DLD1 (cell line): ENCODE results near the gene THAP12.

Experiments used
- in situ Hi-C: cut with HindIII; loops from 2 replicates; pipeline ENCODE4 v1.10.0; 2017; ENCODE audit warnings: low sequenced_read_pairs

Gene THAP12

DNA sequence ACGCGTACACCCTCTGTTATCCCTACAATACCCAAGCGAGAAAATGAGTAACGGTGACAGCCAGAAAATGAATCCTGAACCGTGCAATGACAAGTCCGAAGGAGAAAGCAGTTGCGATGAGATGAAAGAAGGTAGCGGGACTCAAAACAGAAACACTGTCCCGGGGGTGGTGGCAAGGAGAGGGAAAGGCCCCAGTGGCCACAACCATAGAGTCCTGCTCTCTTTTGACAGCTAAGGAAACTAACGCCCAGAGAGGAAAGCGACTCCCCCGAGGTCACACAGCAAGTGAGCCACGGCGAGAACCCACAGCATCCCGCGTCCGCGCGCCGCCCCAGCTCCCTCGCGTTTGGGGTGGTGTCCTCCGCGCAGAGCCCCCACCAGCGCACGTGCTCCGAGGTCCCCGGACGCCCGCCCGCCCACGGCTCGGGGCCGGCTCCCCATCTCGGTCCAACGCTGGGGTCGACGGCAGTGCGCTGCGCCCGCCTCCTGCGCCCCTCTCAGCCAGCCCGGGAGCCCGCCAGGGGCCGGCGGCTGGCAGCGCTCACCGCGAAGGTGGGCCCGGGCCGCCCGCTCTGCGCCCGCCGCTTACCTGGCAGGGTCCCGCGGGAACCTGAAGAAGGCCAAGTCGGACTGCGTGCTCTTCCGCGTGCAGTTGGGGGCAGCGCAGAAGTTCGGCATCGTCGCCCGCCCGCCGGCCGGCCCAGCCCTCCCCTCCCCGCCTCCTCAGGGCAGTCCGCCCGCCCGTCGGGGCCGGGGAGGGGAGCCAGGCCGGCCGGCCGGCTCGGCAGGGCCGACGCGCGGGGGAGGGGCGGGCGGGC is 564 bp downstream of the THAP12 start:
- in situ Hi-C loops = no loop called here

DNA sequence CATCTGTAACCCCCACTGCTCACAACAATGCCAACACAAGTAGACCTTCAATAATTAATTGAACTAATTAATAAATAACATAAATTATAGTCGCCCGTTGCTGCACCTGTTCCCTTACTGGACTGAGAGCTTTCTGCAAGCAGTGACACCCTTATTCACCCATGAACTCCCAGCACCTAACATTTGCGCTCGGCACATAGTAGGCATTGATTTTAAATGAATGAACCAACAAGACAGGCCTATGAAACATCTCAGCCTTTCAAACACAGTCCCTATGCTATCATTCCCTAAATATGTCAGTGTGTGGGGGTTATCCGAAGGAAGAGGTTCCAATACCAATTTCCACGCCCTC is 1.1 kb downstream of the THAP12 start:
- in situ Hi-C loops = no loop called here

DNA sequence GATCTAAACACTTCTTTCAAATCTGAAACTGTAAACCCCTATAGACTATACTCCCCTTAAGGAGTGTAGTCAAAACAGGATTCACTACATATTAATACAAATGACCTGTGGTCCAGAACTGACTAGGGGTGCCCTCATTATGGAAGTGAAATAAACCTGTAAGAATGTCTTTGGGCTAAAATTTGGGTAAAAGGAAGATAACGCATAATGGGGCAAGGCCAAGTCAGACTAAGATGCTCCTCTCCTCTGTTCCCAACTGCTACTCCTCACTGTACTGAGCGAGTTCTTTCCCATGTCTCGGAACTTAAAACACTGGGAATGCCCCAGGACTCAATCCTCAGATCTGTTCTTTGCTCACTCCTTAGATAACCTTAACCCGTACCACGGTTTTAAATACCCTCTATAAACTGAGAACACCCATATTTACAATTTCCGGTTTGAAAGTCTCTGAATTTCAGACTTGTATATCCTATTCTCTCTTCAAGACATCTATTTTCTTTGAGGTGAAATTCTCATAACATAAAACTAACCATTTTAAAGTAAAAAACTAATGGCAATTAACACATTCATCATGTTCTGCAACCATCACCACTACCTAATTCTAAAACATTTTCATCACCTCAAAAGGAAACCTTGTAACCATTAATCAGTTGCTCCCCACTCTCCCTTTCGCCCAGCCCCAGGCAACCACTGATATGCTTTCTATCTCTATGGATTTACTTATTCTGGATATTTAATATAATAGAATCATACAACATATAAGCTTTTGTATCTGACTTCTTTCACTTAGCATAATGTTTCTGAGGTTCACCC is 4.0 kb downstream of the THAP12 start:
- in situ Hi-C loops = no loop called here

GRCh38 chr11:76371170-76371569 is 9.8 kb downstream of the THAP12 start:
- in situ Hi-C loops = no loop called here

DNA sequence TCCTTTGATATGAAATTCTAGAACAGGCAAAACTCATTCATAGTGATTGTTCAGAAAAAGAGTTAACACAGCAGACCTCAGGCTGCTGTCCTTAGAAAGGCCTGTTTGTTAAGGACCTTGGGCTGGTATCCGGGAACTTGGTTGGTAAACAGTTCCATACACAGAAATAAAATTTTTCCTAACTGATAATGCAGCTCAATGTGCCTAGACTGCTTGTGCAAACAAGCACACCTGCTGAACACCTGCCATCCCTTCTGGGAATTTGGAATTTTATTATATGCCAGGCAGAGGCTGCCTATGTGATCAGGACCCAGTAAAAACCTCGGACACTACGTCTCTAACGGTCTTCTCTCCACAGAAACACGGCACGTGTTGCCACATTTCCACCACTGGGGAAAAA is 11.5 kb downstream of the THAP12 start:
- in situ Hi-C loops = no loop called here

GRCh38 chr11:76368490-76368889 is 12.4 kb downstream of the THAP12 start:
- in situ Hi-C loops = no loop called here

GRCh38 chr11:76365038-76365679 is 15.8 kb downstream of the THAP12 start:
- in situ Hi-C loops = no loop called here

DNA sequence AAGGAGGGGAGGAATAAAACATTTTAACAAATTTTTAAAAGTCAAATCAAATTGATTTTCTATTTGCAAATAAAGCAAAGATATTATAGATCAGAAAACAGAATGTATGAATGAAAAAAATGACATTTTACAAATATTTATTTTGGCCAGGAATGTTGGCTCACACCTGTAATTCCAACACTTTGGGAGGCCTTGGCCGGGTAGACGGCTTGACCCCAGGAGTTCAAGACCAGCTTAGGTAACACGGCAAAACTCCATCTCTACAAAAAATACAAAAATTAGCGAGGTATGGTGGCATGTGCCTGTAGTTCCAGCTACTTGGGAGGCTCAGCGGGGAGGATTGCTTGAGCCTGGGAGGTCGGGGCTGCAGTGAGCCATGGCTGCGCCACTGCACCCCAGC is 18.2 kb downstream of the THAP12 start:
- in situ Hi-C loops = no loop called here

DNA sequence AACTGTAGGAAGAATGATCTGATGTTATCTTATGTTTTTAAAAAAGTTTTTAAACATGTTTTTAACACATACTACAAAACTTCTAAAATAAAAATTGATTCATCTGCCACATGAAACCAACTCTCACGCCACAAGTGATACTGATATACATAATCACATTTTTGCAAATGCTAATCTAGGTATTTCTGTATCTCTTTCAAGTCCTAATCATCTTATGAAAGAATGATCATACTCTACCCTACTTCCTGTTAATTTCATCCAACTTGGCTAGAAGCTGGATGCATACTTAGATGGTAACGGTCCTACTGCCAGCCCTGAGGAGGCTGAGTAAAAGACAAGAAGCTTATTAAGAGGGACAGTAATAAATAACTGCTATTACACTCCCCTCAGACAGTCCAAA is 19.2 kb downstream of the THAP12 start:
- in situ Hi-C loops = no loop called here

GRCh38 chr11:76361374-76361773 is 19.6 kb downstream of the THAP12 start:
- in situ Hi-C loops = no loop called here

DNA sequence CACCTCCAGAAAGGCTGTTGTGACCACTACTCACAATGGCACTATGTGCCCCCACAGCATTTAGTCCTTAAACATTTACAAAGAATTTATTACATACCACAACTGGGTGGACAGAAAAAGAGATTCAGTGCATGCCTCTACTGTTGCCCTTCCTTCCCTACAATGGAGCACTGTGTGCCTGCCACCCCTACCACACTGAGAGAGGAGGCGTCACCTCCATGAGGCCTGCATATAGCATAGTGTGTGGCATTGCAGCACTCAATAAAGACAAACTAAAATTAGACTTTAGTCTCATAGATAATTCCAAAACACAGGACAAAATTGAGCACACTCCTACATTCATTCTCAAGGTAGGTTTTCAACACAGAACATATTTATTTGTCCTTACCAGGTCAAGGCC is 25.8 kb downstream of the THAP12 start:
- in situ Hi-C loops = no loop called here

GRCh38 chr11:76348348-76348747 is 32.6 kb downstream of the THAP12 start:
- in situ Hi-C loops = no loop called here

DNA sequence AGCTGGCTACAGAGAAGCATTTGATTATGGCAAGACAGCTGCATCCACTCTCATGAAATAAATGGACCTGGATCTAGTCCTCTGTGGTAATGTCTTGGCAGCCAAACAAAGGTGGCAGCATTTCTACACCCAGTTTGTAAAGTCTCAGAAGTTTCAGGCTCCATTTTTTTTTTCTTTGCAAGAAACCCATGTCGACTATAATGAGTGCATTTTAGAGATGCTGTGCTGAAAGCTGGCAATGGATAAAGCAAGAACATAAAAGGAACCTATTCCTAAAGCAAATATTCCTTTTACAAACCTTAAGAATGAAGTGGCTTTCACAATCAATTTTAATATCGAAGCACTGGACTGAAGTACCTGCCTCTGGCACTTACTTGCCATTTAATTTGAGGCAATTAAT is 33.5 kb downstream of the THAP12 start:
- in situ Hi-C loops = no loop called here

GRCh38 chr11:76339221-76339620 is 41.7 kb downstream of the THAP12 start:
- in situ Hi-C loops = no loop called here

- in situ Hi-C loops = no loop called here
Observed at GRCh38 chr11:76337923-76338322, 43.0 kb downstream of the THAP12 start.

- in situ Hi-C loops = no loop called here
Observed at GRCh38 chr11:76337469-76337868, 43.5 kb downstream of the THAP12 start.

DNA sequence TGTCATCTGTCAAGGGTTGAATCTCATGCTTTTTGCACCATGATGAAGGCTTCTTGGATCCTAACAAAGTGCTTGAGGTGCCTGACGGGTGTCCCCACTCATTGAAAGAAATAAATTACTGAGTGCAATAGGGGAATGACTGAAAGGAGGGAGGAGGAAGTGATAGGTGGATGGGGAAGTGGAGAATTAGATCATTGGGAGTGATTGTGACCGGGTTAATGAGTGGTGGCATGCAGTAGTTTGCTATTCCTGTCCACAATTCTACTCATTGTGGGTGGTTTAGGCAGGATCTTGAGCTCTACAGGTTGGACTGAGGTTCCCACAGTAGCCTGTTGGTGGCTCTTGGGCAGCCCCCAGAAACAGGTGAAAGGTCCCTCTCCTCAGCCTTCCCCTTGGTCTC is 44.3 kb downstream of the THAP12 start:
- in situ Hi-C loops = no loop called here

- in situ Hi-C loops = no loop called here
Observed at GRCh38 chr11:76335842-76336241, 45.1 kb downstream of the THAP12 start.

DNA sequence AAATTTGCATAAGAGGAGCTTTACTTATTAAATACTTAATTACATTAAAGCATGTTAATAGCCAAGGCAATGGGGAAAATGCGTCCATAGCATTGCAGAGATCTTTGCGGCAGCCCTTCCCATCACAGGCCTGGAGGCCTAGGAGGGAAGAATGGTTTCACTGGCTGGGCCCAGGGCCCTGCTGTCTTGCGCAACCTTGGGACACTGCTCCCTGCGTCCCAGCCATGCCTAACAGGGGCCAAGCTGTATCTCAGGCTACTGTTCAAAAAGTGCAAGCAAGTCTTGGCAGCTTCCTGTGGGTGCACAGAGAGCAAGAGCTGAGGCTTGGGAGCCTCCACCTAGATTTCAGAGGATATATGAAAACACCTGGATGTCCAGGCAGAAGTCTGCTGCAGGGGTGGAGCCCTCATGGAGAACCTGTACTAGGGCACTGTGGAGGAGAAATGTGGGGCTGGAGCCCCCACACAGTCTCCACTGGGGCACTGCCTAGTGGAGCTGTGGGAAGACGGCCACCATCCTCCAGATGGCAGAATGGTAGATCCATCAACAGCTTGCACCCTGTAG is 46.0 kb downstream of the THAP12 start:
- in situ Hi-C loops = no loop called here

DNA sequence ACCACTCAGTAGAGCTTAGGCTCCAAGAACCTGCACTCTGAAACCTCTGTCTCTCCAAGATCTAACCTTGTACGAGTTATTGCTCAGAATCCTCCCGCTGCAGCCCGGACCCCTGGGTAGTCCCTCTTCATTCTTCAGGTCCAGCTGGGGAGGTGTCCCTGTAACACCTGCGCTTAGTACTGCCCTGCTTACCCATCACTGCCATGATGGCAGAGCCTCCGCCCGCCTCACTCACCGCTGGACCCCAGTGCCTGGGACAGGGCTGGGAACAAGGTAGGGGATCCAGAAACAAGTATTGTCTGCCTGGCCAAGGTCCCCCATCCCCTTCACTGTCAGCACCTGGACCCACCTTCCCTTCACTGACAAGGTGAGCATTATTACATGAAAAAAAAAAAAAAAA is 50.3 kb downstream of the THAP12 start:
- in situ Hi-C loops = no loop called here

GRCh38 chr11:76329983-76330382 is 50.9 kb downstream of the THAP12 start:
- in situ Hi-C loops = no loop called here
